WTC11 (cell line): ENCODE measurements around the gene SLC30A1. TPM values are rescaled to one million over a fixed set of nuclear protein-coding genes. Genes with fewer than 3 reads are reported as not detected.

Experiments
- ATAC-seq: fragments of 200-7000 bp; cut with Tn5 transposase; 2 replicates; pipeline ENCODE4 v1.10.0; 2021; ENCODE audit warnings: mild to moderate bottlenecking, moderate library complexity
- CTCF ChIA-PET: fragments of 300-600 bp; sonication (Branson Sonifier 250); formaldehyde crosslinking; loops from one replicate; lab custom pipeline; 2021; ENCODE audit warnings: antibody characterized with exemption; lab: Charles Lee
- POLR2A ChIA-PET: fragments of 350-600 bp; sonication (Branson Sonifier 250); formaldehyde crosslinking; loops from one replicate; lab custom pipeline; 2021; ENCODE audit warnings: antibody characterized with exemption; lab: Charles Lee
- DNase-seq: peaks from one replicate; pipeline ENCODE4 v3.0.0; 2021; ENCODE audit warnings: low spot score
- H3K27ac Mint-ChIP-seq: 2 replicates; pipeline ENCODE4 v1.8.0; 2021; ENCODE audit warnings: mixed read lengths
- H3K27me3 Mint-ChIP-seq: 2 replicates; pipeline ENCODE4 v1.8.0; 2021; ENCODE audit warnings: low read depth, mild to moderate bottlenecking, moderate library complexity, mixed read lengths
- H3K36me3 Mint-ChIP-seq: 2 replicates; pipeline ENCODE4 v1.8.0; 2021; ENCODE audit warnings: mixed read lengths
- H3K4me1 Mint-ChIP-seq: 2 replicates; pipeline ENCODE4 v1.8.0; 2022; ENCODE audit warnings: mixed read lengths
- H3K4me3 Mint-ChIP-seq: 2 replicates; pipeline ENCODE4 v1.8.0; 2021; ENCODE audit warnings: mild to moderate bottlenecking, moderate library complexity, mixed read lengths
- H3K9me3 Mint-ChIP-seq: 2 replicates; pipeline ENCODE4 v1.8.0; 2021; ENCODE audit warnings: mixed read lengths
- CREM ChIP-seq: sonication (generic); formaldehyde crosslinking; IDR thresholded peaks from 2 replicates; pipeline ENCODE4 v1.8.1; 2022; ENCODE audit warnings: mild to moderate bottlenecking, missing genetic modification reagents, moderate library complexity
- E2F4 ChIP-seq: sonication (generic); formaldehyde crosslinking; IDR thresholded peaks from 2 replicates; pipeline ENCODE4 v1.8.1; 2022; ENCODE audit warnings: low read depth, mild to moderate bottlenecking, moderate library complexity, missing genetic modification reagents, borderline replicate concordance
- EMX1 ChIP-seq: fragments of 250-450 bp; sonication (Bioruptor Pico); IDR thresholded peaks from 2 replicates; pipeline ENCODE4 v1.8.0; 2021; ENCODE audit warnings: mild to moderate bottlenecking
- ERG ChIP-seq: fragments of 250-450 bp; sonication (Bioruptor Pico); IDR thresholded peaks from 2 replicates; pipeline ENCODE4 v1.8.0; 2021; ENCODE audit warnings: mild to moderate bottlenecking
- KAT7 ChIP-seq: sonication (generic); formaldehyde crosslinking; IDR thresholded peaks from 2 replicates; pipeline ENCODE4 v1.8.1; 2023; ENCODE audit warnings: missing genetic modification reagents, mild to moderate bottlenecking, borderline replicate concordance
- NR1H2 ChIP-seq: sonication (generic); formaldehyde crosslinking; IDR thresholded peaks from 2 replicates; pipeline ENCODE4 v1.9.0; 2021; ENCODE audit warnings: mild to moderate bottlenecking, moderate library complexity, missing genetic modification reagents
- RELA ChIP-seq: sonication (generic); formaldehyde crosslinking; IDR thresholded peaks from 2 replicates; pipeline ENCODE4 v1.8.1; 2022; ENCODE audit warnings: missing genetic modification reagents, mild to moderate bottlenecking, borderline replicate concordance
- SMAD3 ChIP-seq: sonication (generic); formaldehyde crosslinking; IDR thresholded peaks from 2 replicates; pipeline ENCODE4 v1.8.0; 2022; ENCODE audit warnings: missing genetic modification reagents, mild to moderate bottlenecking, borderline replicate concordance
- TEAD4 ChIP-seq: sonication (generic); formaldehyde crosslinking; IDR thresholded peaks from 2 replicates; pipeline ENCODE4 v1.8.0; 2022; ENCODE audit warnings: mild to moderate bottlenecking, missing genetic modification reagents
- USF2 ChIP-seq: sonication (generic); formaldehyde crosslinking; IDR thresholded peaks from 2 replicates; pipeline ENCODE4 v1.8.1; 2023; ENCODE audit warnings: mild to moderate bottlenecking, missing genetic modification reagents, moderate library complexity
- ZBTB21 ChIP-seq: sonication (generic); formaldehyde crosslinking; IDR thresholded peaks from 2 replicates; pipeline ENCODE4 v1.8.1; 2023; ENCODE audit warnings: mild to moderate bottlenecking, missing genetic modification reagents, borderline replicate concordance
- ZNF138 ChIP-seq: sonication (generic); formaldehyde crosslinking; conservative IDR thresholded peaks from 2 replicates; pipeline ENCODE4 v1.8.1; 2022; ENCODE audit warnings: mild to moderate bottlenecking, moderate library complexity, missing genetic modification reagents
- ZNF219 ChIP-seq: sonication (generic); formaldehyde crosslinking; IDR thresholded peaks from 2 replicates; pipeline ENCODE4 v1.8.0; 2023; ENCODE audit warnings: missing genetic modification reagents, mild to moderate bottlenecking, borderline replicate concordance
- ZNF263 ChIP-seq: sonication (generic); formaldehyde crosslinking; IDR thresholded peaks from 2 replicates; pipeline ENCODE4 v1.8.1; 2022; ENCODE audit warnings: low read depth, mild to moderate bottlenecking, moderate library complexity, missing genetic modification reagents
- ZNF281 ChIP-seq: sonication (generic); formaldehyde crosslinking; IDR thresholded peaks from 2 replicates; pipeline ENCODE4 v1.8.0; 2023; ENCODE audit warnings: mild to moderate bottlenecking, missing genetic modification reagents
- ZNF317 ChIP-seq: sonication (generic); formaldehyde crosslinking; IDR thresholded peaks from 2 replicates; pipeline ENCODE4 v1.8.1; 2023; ENCODE audit warnings: low read depth, mild to moderate bottlenecking, moderate library complexity, missing genetic modification reagents, borderline replicate concordance
- ZNF423 ChIP-seq: fragments of 250-450 bp; sonication (Bioruptor Pico); IDR thresholded peaks from 2 replicates; pipeline ENCODE4 v2.1.2; 2022; ENCODE audit warnings: mild to moderate bottlenecking, moderate library complexity
- total RNA-seq: library from RNA; stranded (reverse); gene quantifications from 3 replicates; pipeline ENCODE4 v1.2.3, GENCODE V29; 2021
- TF ChIP-seq, protein P1 (sequence below): sonication (generic); formaldehyde crosslinking; IDR thresholded peaks from 2 replicates; pipeline ENCODE4 v1.8.1; 2022; ENCODE audit warnings: mild to moderate bottlenecking, moderate library complexity, missing genetic modification reagents
- TF ChIP-seq, protein P2 (sequence below): sonication (generic); formaldehyde crosslinking; IDR thresholded peaks from 2 replicates; pipeline ENCODE4 v1.8.0; 2022; ENCODE audit warnings: mild to moderate bottlenecking, missing genetic modification reagents
- TF ChIP-seq, protein P3 (sequence below): fragments of 200-600 bp; IDR thresholded peaks from 2 replicates; pipeline ENCODE4 v1.8.0; 2022; ENCODE audit warnings: antibody characterized with exemption

Gene SLC30A1
- total RNA-seq, 1 experiment from 2014 or later, result 20.0 TPM

DNA sequence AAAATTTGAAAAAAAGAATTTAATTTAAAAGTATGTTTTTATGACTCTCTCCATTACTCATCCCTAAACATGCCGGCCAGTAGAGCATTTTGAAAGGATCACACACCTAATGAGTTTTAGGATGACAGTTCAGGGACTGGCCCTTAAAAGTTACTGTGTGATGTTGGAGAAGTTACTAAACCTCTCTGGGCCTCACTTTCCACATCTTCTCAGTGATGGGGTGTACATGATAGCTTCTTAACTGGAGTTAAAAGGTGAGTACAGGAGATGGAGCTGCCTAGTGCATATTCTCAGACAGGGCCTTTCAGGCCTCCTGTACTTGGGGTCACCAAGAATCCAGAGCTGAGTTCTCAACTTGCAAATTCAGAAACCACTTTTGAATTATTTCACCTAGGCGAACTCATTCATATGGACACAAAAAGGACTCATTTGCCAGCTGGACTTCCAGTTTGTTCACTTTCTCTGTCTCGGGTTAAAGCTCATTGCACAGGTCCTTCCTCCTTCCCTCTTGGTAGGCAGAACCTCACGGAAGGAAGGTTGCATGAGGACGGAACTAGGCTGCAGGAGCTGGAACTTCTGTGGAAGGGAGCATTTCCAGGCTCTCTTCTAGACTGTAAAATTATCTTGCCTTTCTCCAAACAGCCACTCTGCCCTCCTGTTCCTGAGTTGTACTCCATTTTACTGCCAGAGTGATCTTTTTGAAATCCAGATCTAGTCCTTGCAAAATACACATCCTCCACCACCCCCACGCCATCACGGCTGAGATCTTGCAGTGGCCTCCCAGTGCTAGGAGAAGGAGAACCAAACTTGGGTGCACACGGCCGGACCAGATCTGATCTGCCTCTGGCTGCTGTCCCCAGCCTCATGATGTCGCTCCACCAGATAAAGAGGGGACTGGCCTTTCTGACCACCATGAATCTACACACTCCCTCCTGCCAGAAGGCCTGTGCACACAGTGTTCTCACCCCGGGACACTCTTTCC, 4.3 kb upstream of the SLC30A1 start:
- ATAC-seq, result no peak
- no peak for DNase-seq
- TF ChIP-seq CREM (CRISPR knock-in tag), result no peak
- TF ChIP-seq, all 79 proteins: peak for 0
- H3K36me3 Mint-ChIP-seq, result no peaks in the 10 kb centered on the region
- H3K4me3 Mint-ChIP-seq, result no peak overlapping the region
- peaks cover 25% of the 10 kb centered on the region for H3K4me1 Mint-ChIP-seq
- ChIA-PET CTCF (no interaction called here), POLR2A (no interaction called here)
- no peaks in the 10 kb centered on the region for H3K9me3 Mint-ChIP-seq
- H3K27ac Mint-ChIP-seq, result no peak overlapping the region
- H3K27me3 Mint-ChIP-seq, result no peaks in the 10 kb centered on the region

DNA sequence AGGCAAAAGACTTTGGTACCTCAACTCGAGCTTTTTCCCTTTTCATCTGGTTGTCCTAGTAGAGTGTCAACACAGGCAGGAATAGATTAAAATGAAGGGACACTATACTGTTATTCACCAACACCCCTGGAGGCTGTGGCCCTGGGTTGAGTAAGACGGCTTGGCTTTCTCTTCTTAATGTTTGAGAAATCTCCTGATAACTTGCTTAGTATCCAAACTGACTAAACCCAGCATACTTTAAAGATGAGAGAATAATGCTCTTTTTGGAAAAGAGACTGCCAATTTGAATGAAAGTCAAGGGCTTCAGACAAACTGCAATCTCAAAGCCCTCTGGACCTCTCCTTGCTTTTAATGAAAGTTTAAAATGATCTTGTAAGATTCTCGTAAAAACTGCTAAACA, 2.6 kb upstream of the SLC30A1 start:
- Mint-ChIP-seq H3K4me3 (peak overlapping the region; percentile 76; the same call in 1 of the 2 replicates), H3K27me3 (no peaks in the 10 kb centered on the region), H3K27ac (peak overlapping the region; percentile 66; the same call in 1 of the 2 replicates), H3K4me1 (peaks cover 30% of the 10 kb centered on the region), H3K36me3 (0 out of 2 replicates have a peak, but pooled peaks cover 4% of the 10 kb centered on the region), H3K9me3 (no peaks in the 10 kb centered on the region)
- DNase-seq (no peak), ATAC-seq (no peak)
- no peak for TF ChIP-seq NR1H2 (CRISPR knock-in tag)
- TF ChIP-seq KAT7 (CRISPR knock-in tag), result no peak
- TF ChIP-seq, protein P1, sequence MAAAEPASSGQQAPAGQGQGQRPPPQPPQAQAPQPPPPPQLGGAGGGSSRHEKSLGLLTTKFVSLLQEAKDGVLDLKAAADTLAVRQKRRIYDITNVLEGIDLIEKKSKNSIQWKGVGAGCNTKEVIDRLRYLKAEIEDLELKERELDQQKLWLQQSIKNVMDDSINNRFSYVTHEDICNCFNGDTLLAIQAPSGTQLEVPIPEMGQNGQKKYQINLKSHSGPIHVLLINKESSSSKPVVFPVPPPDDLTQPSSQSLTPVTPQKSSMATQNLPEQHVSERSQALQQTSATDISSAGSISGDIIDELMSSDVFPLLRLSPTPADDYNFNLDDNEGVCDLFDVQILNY (CRISPR knock-in tag), result no peak
- TF ChIP-seq SMAD3, result no peak
- TF ChIP-seq ZNF281 (CRISPR knock-in tag), result no peak
- no peak for TF ChIP-seq ZNF423 (CRISPR knock-in tag)
- no peak for TF ChIP-seq ZNF317
- no peak for TF ChIP-seq TEAD4 (CRISPR knock-in tag)
- no peak for TF ChIP-seq ZNF263
- TF ChIP-seq RELA (CRISPR knock-in tag), result no peak
- no peak for TF ChIP-seq ZBTB21 (CRISPR knock-in tag)
- no peak for TF ChIP-seq EMX1 (CRISPR knock-in tag)
- no peak for TF ChIP-seq ZNF219 (CRISPR knock-in tag)
- ChIA-PET POLR2A (no interaction called here), CTCF (no interaction called here)

- ChIA-PET CTCF (interaction anchor here (0.5 to 1.6 kb wide), 3 partner anchors 74 to 264 kb away, joined by 3 to 9 read pairs (median 3); no protein-coding TSS in a partner anchor), POLR2A (interaction anchor here (1.6 kb wide), 1 partner anchor 455 kb away, joined by 6 read pairs; the partner anchor contains the start of genes DTL and INTS7)
- Mint-ChIP-seq H3K36me3 (peaks cover 11% of the 10 kb centered on the region), H3K27me3 (no peaks in the 10 kb centered on the region), H3K4me3 (peak overlapping the region; percentile 76), H3K9me3 (no peaks in the 10 kb centered on the region), H3K4me1 (peaks cover 40% of the 10 kb centered on the region), H3K27ac (no peak overlapping the region)
- DNase-seq (no peak), ATAC-seq (no peak)
- TF ChIP-seq ZNF138 (CRISPR knock-in tag) (no peak), EMX1 (CRISPR knock-in tag) (no peak), ERG (no peak), ZNF263 (no peak), E2F4 (CRISPR knock-in tag) (no peak), TEAD4 (CRISPR knock-in tag) (no peak), USF2 (no peak), SMAD3 (no peak)
- TF ChIP-seq, protein P2, sequence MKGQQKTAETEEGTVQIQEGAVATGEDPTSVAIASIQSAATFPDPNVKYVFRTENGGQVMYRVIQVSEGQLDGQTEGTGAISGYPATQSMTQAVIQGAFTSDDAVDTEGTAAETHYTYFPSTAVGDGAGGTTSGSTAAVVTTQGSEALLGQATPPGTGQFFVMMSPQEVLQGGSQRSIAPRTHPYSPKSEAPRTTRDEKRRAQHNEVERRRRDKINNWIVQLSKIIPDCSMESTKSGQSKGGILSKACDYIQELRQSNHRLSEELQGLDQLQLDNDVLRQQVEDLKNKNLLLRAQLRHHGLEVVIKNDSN (CRISPR knock-in tag), result no peak
- TF ChIP-seq, protein P3, sequence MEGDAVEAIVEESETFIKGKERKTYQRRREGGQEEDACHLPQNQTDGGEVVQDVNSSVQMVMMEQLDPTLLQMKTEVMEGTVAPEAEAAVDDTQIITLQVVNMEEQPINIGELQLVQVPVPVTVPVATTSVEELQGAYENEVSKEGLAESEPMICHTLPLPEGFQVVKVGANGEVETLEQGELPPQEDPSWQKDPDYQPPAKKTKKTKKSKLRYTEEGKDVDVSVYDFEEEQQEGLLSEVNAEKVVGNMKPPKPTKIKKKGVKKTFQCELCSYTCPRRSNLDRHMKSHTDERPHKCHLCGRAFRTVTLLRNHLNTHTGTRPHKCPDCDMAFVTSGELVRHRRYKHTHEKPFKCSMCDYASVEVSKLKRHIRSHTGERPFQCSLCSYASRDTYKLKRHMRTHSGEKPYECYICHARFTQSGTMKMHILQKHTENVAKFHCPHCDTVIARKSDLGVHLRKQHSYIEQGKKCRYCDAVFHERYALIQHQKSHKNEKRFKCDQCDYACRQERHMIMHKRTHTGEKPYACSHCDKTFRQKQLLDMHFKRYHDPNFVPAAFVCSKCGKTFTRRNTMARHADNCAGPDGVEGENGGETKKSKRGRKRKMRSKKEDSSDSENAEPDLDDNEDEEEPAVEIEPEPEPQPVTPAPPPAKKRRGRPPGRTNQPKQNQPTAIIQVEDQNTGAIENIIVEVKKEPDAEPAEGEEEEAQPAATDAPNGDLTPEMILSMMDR, result no peak
Measured at GRCh38 chr1:211580303-211580687, 1.3 kb upstream of the SLC30A1 start.
